Stimulated activated naive CD8-positive, alpha-beta T cell treated with anti-CD3 and anti-CD28 coated beads, Interleukin-15, Interleukin-2, amounts not matched to agents 100 U/mL and 50 U/mL, for 24 hours (primary cell): ENCODE results near the gene FTO.

ENCODE experiments used
- ATAC-seq: fragments of 150-1000 bp; cut with Tn5 transposase; one replicate; pipeline ENCODE4 v1.10.0; 2021
- DNase-seq: peaks from one replicate; pipeline ENCODE4 v3.0.0; 2021

The FTO gene

DNA sequence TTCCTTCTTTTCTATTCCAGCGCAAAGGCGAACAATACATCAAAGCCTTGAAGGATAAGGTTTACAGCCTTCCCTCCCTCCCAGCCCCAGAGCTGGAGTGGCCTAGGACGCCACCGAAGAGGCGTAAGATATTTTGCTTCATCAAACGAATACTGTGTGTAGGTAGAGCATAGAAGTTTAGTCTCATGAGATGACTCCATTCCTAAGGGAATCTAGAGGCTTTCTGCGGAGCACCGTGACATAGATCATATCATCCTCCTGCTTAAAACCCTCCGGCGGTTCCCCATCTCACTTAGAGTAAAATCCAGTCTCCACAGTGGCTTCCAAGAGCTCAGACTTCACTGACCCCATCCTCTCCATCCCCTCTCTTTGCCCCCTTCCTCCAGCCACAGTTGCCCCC, 390.7 kb downstream of the FTO start:
- DNase-seq (no peak), ATAC-seq (no peak)

DNA sequence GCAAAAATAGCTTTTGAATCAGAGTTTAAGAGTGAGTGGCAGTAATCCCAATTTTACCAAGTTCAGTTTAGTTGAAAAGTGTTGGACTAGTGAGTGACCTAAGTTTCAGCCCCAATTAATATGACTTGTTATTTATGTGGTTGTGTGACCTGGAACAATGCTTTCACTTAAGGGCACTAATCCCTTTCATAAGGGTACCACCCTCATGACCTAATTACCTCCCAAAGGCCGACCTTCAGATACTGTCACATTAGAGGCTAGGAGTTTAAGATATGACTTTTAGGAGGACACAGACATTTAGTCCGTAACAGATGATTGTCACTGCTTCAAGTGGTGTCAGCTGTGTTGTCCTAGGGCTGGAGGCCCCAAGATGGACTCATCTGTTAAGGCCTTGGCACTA, 392.7 kb downstream of the FTO start:
- DNase-seq (no peak), ATAC-seq (no peak)

DNA sequence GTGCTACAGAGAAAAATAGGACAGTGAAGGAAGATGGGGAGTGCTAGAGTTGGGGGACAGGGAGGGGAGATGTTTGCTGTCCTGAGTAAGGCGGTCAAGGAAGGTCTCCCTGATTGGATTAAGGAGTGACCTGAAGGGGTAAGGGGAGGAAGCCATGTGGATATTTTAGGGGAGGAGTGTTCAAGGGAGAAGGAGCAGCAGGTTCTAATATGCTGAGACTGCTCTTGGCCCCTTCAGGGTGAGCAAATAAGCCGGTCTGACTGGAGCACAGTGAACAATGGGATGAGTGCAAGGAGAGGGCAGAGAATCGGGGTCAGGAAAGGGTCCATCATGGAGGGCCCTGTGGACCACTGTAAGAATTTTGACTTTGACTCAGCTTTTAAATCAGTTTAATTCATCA, 393.8 kb downstream of the FTO start:
- no peak for DNase-seq
- ATAC-seq: no peak

DNA sequence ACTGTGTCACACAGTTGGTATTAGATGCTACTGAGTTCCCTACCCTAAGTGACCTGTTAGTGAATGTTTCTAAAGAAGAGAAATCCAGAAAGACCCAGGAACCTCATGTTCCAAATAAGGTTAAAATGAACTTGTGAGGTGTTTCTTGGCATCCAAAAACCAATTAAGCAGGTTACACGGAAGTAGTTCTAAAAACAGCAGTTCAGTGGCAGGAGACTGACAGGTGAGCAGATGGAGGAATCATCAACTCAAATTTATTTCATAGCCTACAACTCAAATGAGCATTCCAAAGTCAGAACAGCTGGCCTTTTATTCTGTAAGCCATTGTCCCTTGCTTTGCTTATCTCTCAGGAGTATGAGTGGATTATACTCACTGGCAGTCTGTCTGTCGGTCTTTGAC, 394.3 kb downstream of the FTO start:
- DNase-seq (no peak), ATAC-seq (no peak)

DNA sequence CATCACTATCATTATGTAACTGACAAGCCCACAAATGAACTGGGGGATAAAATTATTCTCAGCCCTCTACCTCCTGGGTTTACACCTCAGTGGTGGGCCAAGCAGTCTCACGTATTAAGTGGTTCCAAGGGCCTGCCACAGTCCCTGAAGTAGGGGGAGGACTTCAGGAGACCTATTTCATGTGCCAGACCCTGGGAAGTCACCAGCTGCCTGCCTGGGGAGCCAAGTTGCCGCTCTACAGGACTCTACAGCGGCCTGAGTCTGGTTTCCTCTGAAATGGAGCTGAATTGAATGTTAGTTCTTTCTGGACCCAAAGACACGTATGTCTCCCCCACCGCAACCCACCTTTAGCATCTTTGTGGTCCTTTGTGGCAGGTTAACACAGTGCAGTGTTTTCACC, 395.7 kb downstream of the FTO start:
- no peak for DNase-seq
- ATAC-seq: no peak

DNA sequence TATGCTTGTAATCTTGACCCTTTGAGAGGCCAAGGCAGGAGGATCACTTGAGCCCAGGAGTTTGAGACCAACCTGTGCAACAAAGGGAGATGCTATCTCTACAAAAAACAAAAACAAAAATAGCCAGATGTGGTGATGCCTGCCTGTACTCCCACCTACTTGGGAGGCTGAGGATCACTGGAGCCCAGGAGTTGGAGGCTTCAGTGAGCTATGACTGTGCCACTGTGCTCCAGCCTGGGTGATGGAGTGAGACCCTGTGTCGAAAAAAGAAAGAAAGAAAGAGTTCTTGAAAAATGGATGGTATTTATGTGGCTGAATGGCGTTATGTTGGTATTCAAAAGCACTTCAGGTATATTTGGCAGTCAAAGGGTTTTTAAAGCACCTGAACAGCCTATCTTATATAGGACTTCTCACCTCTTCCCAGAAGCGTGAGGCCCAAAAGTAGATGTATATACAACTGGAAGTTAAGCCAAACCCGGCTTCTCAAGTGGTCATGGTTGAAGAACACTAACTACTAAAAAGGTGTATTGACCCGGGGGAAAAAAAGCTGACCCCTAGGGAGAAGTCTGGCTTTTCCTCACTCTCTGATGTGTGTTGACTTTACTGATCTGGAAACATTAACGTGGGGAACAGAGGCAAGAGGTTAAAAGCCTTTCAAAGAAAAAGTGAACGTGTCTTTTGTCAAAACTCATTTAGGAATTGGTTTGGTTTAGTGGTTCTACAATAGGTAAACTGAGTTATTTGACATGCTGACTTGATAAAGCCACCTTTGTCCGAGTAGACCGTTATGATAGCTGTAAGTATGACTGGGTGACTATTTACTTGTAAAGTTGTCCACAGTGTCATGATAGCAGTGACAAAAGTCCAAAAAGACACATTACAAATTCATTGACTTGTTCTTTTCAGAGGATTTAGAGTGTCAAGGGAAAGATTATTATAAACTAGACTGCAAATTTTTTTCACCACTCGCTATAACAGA, 399.2 kb downstream of the FTO start:
- DNase-seq: no peak
- no peak for ATAC-seq

DNA sequence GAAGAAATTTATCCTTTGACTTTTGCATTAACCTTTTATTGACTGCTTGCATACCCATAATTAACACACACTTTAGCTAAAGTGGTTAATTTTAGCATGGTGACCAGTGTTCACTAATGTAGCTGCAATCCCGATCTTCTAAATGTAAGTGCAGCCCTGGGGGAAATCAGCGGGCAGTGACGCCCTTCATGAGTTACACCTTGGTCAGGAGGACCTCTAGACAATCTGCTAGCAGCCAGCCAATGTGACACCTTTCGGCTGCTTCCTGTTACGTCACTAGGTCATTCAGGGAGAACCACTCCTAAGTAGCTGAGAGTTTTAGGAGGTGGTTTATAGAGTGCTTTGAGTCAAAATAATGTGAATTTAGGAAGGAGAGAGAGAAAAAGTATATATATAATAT, 402.1 kb downstream of the FTO start:
- no peak for DNase-seq
- no peak for ATAC-seq

DNA sequence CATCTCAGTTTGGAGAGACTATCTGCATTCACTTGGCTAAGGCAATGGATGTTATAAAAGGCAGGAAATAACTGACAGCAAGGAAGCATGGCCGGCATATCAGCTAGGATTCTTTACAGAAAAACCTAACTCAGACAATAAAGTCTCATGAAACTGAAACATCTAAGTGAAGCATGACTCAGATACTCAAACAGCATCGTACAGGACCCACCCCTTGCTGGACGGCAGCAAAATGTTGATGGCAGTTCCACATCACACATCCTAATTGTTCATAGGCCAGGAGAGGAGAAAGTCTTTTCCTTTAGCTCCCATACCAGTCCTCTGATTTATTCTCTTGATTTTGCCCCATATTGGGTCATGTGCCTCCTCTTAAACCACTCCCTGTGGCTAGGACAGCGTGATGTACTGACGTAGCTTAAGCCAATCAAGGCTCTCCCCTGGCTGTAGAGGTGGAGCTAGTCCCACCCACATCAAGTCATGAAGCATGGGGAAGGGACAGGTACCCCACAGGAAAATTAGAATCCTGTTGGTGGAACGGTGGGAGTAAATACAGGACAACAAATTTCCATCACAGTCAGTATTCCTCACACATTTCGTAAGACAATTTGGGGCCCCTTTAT, 403.7 kb downstream of the FTO start:
- DNase-seq: no peak
- no peak for ATAC-seq

DNA sequence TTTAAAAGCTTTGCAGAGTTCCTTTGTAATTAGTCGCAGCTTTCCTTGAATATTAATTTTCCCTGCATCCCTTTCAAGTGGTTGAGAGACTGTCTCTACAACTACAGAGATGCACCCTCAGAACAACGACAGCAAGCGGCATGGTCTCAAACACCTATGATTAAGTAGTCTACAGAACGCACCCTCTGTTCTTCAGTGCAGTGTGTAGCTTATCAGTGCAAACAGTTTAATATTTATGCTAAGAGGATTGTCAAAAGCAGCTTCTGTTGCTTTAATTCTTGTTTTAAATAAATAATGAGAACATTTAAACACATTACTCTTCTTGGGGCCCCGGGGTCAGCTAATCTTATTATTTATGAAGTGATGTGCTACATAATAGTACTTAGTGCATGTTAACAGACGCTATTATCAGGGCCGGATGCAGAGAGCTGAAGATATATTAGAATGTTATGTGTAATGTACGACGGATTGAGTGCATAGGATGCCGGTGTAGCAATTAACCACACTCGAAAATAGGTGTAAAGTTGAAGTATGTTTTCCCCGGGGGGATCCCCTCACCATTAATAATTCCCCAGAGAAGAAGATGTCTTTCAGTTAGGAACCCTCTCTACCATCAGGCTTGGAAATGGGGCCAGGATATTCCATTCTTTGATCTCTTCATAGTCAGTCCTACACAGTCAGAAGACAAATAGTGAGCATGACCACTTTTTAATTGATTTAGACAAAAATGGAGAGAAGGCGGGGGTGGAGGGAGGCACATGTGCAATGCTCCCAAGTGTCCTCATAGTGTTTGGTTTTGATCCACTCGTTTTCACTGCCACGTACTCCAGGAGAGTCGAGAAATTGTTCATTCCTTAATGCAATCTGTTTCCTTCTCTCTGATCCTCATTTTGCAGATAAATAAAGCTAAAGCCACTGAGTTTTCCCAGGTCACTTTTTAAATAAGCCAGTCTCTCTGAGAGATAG, 406.3 kb downstream of the FTO start:
- ATAC-seq: no peak
- no peak for DNase-seq

DNA sequence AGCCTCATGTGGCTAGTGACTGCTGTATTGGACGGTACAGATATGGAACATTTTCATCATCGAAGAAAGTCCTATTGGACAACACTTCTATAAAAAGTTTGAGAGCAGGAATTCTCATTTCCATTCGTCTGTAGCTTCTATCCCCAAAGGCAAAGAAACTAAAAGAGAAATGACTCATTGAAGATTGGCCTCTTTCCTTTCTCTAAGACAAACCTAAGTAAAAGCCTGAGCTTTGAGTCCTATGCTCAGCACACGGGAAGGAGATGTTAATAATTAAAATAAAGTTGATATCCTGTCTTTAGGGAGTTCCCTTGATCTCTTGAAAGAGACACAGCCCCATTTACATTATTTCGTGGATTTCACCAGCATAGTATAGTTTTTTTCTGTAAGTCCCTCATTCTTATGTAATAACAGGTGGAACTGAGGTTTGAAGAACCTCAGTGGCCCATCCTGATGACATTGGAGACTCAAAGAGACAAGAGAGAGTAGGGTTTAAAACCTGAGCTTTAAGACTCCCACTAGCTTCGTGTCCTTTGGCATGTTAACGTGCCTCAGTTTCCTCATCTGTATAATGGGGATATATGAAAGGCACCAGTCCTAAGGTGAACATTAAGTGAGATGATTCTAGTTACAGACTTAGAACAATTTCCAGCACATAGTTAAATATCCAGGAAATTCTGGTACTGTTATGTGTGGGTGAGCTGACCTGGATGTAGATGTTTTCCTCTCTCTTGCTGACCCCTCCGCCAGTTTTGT, 408.7 kb downstream of the FTO start:
- ATAC-seq: no peak

DNA sequence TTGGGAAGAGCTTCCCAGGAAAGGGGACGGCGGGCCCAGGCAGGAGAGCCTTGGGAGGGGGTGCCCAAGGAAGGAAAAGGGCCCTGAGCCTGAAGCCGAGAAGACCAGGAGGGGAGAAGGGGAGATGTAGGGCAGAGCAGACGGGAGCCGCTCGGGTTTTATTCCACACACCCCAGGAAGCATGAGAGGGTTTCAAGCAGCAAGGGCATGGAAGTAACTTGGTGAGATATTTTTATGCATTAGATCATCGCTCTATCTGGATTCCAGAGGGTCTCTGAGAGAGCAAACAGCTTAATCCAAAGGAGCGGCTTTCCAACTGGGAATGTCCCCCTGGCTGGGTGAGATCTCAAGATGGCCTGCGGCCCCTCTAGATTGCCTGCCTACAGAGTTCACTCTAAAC, 411.6 kb downstream of the FTO start:
- ATAC-seq: no peak
- no peak for DNase-seq

More for the DNA sequence above, 408.7 kb downstream of the FTO start:
- DNase-seq: no peak

DNA sequence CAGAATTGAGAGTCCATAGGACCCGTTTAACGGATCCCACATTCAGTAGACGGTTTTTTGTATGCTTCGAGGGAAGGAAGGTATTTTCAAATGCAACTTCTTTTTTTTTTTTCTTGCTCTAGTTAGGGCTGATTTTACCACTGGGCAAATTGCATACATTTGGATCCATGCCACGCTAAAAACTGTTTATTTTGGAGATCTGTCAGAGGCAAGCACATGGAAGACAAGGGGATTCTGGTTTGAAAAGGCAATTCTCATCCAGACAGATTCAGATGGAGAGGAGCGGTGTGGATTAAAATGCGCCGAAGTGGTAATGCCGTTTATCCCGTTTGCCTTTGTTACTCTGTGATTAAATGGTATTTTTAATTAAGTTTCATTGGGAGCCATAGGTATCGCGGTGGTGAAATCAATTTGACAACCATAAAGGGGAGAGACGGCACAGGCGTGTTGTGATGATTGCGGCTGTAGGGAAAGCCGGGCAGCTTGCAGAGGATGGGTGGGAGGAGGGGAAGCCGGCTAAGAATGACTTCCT, 412.2 kb downstream of the FTO start:
- ATAC-seq (no peak), DNase-seq (no peak)

DNA sequence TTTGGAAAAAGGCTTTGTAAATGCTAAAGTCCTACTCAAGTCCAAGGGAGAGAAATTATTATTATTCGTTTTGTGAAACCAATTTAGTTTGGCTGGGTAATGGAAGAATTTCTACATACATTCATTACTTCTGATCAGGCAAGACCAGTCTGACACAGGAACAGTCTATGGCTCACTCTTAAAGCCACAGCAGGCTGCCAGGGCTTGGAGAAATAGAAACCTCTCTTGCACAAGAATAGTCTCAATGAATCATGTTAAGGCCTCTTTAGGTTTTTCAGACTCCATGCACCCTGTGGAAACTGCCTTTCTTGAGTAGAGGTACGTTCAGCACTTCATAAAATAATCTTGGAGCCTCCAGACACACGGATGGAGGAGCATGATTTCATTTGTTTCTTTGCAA, 414.9 kb downstream of the FTO start:
- no peak for ATAC-seq
- DNase-seq: no peak

DNA sequence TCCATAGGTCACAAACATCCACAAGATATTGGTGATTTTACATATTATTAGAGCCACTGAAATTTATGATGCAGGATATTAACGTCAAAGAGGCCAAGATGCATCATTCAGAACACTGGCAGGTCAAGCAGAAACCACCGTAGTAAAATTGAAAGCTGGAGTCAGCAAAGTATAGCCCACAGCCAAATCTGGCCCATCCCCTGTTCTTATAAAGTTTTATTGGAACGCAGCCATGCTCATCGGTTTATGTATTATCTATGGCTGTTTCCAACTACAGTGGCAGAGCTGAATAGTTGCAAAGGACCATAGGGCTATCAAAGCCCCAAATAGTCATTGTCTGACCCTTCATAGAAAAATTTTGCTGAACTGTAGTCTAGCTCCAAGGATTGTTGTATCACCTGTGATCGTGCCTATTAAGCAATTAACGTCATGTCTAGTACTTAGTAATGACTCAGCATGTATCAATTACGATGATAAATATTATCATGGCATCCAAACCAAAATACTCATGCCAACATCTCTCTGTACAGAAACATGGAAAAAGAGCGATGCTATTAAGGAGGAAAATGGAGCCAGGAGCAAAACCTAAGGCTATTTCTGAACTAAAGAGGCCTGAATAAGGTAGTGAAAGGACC, 417.0 kb downstream of the FTO start:
- ATAC-seq (no peak), DNase-seq (no peak)

DNA sequence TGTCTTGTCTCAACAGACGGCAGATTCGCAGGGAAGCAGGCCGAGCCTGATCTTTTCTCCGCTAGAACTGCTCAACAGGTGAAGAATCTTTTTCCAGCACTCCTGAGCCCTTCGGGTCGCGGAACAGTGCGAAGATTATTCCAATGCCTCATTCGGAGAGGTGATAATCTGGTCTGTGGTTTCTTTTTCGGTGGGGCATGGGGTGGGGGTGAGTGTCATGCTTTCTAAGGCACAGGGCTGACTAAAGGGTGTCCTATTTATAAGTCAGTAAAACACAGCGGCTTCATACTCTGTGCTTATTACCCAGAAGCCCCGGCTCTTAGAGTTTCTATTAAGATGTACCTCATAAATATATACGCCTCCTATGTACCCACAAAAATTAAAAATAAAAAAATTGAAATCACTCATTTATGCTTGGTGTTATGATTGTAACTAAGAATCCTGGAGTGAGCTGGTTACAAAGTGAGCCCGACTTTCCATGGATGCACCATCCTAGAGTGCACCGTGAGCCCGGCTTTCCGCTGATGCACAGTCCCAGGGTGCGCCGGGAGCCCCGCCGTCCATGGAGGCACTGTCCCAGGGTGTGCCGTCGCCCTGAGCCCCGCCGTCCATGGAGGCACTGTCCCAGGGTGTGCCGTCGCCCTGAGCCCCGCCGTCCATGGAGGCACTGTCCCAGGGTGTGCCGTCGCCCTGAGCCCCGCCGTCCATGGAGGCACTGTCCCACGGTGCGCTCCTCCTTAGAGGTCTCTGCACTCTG, 417.8 kb downstream of the FTO start:
- DNase-seq (no peak), ATAC-seq (no peak)

DNA sequence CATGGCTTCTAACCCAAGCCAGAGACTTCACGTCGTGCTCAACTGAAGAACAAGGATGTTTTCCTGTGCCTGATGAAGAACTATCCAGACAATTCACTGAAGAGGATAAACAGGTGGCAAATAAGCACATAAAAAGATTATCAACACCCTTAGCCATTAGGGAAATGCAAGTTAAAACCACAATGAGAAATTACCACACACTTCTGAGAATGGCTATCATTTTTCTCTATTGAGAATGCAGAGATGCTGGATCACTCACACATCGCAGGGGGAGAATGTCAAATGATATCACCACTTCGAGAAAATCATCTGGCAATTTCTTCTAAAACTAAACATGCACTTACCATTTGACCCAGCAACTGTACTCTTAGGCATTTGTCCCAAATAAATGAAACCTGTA, 419.8 kb downstream of the FTO start:
- no peak for DNase-seq
- ATAC-seq: no peak

DNA sequence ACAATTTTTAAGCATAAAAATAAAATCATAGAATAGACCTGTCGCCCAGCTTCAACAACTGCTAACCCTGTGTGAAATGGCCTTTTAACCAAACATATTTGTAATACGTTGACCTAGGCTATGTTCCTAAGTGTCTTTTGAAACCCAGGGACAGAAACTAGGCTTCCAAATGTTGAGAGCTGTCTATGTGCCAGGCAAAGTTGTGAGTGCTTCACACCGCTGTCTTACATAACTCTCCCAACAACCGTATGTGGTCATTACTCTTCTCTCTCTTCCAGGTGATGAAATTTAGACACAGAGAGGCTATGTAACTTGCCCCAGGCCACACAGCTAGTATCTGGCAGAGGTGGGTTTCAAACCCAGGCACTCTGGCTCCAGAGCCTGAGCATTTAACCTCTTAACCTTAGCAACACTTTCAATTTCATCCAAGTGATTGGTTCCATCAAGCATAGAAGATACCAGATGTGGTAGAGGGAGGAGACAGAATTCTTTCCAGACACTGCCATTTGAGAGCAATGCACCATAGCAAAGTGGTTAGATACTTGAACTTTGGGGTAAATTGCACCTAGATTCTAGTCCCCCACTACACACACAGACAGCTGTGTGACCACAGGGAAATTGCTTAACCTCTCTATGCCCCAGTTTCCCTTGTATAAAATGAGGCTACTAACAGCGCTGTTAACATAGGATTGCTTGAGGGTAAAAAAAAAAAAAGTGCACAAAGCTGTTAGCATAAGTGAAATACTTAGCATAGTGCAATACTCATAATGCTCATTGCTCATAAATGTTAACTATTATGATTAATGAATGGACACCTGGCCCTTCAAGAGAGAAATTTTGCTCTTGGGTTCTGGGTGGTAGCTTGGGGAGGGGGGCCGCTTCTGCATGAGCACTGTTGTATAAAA, 422.0 kb downstream of the FTO start:
- DNase-seq: no peak

DNA sequence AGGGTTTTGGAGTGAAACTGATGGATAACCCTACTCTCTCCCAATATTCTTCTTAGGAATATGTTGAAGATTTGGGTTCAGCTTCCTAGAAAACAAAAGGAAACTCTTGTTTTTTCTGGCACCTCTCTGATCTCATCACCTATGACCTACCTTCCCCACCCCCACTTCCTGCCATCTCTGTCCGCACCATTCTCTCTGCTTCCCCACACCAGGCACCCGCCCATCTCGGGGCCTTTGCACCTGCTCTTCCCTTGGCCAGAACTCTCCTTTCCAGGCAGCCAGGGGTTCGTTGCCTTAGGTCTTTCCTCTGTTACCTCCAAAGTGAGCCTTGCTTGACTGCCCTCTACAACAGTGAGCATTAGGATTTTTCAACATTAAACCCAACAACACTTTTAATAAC, 423.0 kb downstream of the FTO start:
- DNase-seq: no peak
- ATAC-seq: no peak

More for the DNA sequence above, 422.0 kb downstream of the FTO start:
- ATAC-seq: no peak

DNA sequence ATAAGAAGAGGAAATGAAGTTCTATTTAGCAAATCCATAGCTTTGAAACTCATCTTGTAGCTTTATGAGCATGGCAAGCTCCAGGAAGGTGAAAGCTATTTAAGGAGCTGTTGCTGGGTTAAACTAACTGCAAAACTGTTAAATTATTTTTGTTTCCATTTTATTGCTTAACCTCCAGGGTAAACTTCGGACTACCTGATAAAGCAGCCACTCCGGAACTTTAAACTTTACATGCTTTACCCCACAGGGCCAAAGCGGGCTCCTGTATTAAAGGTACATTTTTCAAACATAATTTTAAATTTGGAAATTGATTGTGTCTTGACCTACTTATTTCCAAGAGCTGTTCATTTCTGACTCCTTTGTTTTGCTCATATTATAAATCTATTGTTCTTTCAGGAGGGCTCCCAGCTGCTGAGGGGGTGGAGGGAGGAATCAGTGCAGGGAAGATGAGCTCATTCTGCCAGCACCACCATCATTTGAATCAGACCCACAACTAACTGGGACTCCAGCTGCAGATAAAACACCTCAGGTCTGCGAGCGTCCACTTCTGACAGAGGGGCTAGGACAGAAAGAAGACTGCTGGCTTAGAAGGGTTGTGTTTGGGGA, 424.8 kb downstream of the FTO start:
- no peak for DNase-seq

More for the DNA sequence above, 424.8 kb downstream of the FTO start:
- ATAC-seq: no peak
